ENCODE measurements around the gene GOLGA3. TPM values are rescaled to one million over a fixed set of nuclear protein-coding genes. Genes with fewer than 3 reads are reported as not detected.

Gene GOLGA3
- total RNA-seq, 2 donors from 2014 or later = 70.3 to 96.5 TPM

DNA sequence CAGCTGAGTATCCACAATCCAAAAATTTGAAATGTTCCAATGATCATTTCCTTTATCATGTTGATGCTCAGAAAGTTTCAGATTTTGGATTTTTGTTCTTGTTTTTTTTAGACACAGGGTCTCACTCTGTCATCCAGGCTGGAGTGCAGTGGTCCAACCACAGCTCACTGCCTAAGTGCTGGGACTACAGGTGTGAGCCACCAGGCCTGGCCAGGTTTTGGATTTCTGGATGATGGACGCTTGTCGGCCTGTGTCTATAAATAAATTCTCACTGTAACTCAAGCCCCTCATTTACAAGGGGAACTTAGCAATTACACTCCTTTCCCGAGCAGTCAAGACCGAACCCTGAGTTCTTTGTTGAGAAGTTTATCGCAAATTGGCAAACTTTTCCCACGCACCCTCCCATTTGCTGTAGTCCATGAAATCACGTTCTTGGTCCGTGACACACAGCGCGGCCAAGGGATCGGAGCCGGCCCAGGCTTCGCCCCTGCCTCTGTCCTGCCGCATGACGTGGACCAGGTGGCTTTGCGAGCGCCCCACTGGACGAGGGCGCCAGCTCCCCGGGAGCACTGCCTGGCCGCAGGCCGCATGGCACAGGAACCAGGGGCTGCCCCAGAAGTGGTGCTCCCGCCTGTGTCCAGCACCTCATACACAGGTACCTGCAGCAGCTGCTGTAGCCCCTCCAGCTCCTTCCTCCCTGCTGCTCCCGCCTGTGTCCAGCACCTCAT lies 53.0 kb downstream of the GOLGA3 start:
- no peaks in the 10 kb centered on the region for H3K27me3 ChIP-seq
- intact Hi-C loops (cut with DNase I) = no loop called here
- no peak for DNase-seq
- no peak overlapping the region for H3K9ac ChIP-seq (ENCODE audit: low read depth in 2 of 2, low read length in 2 of 2)
- H3K36me3 ChIP-seq = peaks cover 22% of the 10 kb centered on the region
- H3K4me1 ChIP-seq = no peaks in the 10 kb centered on the region
- H3K4me3 ChIP-seq = no peak overlapping the region
- no peak overlapping the region for H3K27ac ChIP-seq
- no peaks in the 10 kb centered on the region for H3K9me3 ChIP-seq
- no peak for TF ChIP-seq CTCF (IDR thresholded peaks at IDR 0.05)

- H3K27ac ChIP-seq = no peak overlapping the region
- peaks cover 14% of the 10 kb centered on the region for H3K36me3 ChIP-seq
- H3K9ac ChIP-seq (ENCODE audit: low read depth in 2 of 2, low read length in 2 of 2) = no peak overlapping the region
- DNase-seq = no peak
- no peaks in the 10 kb centered on the region for H3K9me3 ChIP-seq
- no peak overlapping the region for H3K4me3 ChIP-seq
- H3K27me3 ChIP-seq = no peaks in the 10 kb centered on the region
- no peaks in the 10 kb centered on the region for H3K4me1 ChIP-seq
- TF ChIP-seq CTCF (IDR thresholded peaks at IDR 0.05) = no peak
- intact Hi-C loops (cut with DNase I) = no loop called here
Measured at GRCh38 chr12:132774646-132775275, 53.9 kb downstream of the GOLGA3 start.

GRCh38 chr12:132774159-132774558 lies 54.5 kb downstream of the GOLGA3 start:
- no peak overlapping the region for H3K27ac ChIP-seq
- H3K27me3 ChIP-seq = no peaks in the 10 kb centered on the region
- peaks cover 14% of the 10 kb centered on the region for H3K36me3 ChIP-seq
- intact Hi-C loops (cut with DNase I) = no loop called here
- no peak for TF ChIP-seq CTCF (IDR thresholded peaks at IDR 0.05)
- no peak overlapping the region for H3K4me3 ChIP-seq
- no peaks in the 10 kb centered on the region for H3K4me1 ChIP-seq
- H3K9ac ChIP-seq (ENCODE audit: low read depth in 2 of 2, low read length in 2 of 2) = no peak overlapping the region
- no peak for DNase-seq
- no peaks in the 10 kb centered on the region for H3K9me3 ChIP-seq

GRCh38 chr12:132773077-132773955 lies 55.4 kb downstream of the GOLGA3 start:
- H3K27ac ChIP-seq = no peak overlapping the region
- no peaks in the 10 kb centered on the region for H3K9me3 ChIP-seq
- no peaks in the 10 kb centered on the region for H3K27me3 ChIP-seq
- TF ChIP-seq CTCF (IDR thresholded peaks at IDR 0.05) = no peak
- H3K9ac ChIP-seq (ENCODE audit: low read depth in 2 of 2, low read length in 2 of 2) = no peak overlapping the region
- no peak for DNase-seq
- intact Hi-C loops (cut with DNase I) = no loop called here
- H3K36me3 ChIP-seq = peaks cover 14% of the 10 kb centered on the region
- H3K4me3 ChIP-seq = no peak overlapping the region
- no peaks in the 10 kb centered on the region for H3K4me1 ChIP-seq

DNA sequence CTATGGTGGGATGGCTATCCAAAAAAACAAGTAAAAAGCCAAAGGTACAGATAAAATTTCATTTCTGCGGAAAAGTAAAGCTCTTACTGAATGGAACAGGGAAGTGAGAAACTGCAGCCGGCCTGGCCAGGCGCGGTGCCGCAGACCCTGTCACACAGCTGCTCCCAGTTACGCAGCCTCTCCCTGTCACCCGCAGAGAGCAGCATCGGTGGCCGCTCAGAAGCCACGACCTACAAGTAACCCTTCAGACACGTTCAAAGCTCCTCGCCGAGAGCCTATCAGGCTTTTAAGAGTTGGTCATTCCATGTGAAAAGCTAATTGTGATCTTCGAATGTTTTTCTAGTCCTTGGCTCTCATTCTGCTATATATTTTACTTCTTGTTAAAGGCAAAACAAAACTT lies 56.1 kb downstream of the GOLGA3 start:
- DNase-seq = no peak
- Histone ChIP-seq H3K27me3 (no peaks in the 10 kb centered on the region), H3K9ac (ENCODE audit: low read depth in 2 of 2, low read length in 2 of 2) (no peak overlapping the region), H3K9me3 (no peaks in the 10 kb centered on the region), H3K36me3 (peaks cover 14% of the 10 kb centered on the region), H3K4me3 (no peak overlapping the region), H3K27ac (no peak overlapping the region), H3K4me1 (no peaks in the 10 kb centered on the region)
- TF ChIP-seq CTCF (IDR thresholded peaks at IDR 0.05) = no peak
- intact Hi-C loops (cut with DNase I) = no loop called here
